Astrocyte (in vitro differentiated cells and primary cell): ENCODE measurements around the gene GLIS2.

ENCODE experiments used
- EZH2 ChIP-seq: IDR thresholded peaks from 2 replicates; pipeline ENCODE4 v1.6.1; 2012; ENCODE audit warnings: mild to moderate bottlenecking, low read length, inconsistent platforms; ENCODE audit not compliant: insufficient read depth
- TF ChIP-seq, protein P1 (sequence below): IDR thresholded peaks from 2 replicates; pipeline ENCODE4 v1.5.1; 2011; ENCODE audit warnings: low read depth, mild to moderate bottlenecking, inconsistent platforms, low read length, moderate library complexity; ENCODE audit not compliant: insufficient read depth

DNA sequence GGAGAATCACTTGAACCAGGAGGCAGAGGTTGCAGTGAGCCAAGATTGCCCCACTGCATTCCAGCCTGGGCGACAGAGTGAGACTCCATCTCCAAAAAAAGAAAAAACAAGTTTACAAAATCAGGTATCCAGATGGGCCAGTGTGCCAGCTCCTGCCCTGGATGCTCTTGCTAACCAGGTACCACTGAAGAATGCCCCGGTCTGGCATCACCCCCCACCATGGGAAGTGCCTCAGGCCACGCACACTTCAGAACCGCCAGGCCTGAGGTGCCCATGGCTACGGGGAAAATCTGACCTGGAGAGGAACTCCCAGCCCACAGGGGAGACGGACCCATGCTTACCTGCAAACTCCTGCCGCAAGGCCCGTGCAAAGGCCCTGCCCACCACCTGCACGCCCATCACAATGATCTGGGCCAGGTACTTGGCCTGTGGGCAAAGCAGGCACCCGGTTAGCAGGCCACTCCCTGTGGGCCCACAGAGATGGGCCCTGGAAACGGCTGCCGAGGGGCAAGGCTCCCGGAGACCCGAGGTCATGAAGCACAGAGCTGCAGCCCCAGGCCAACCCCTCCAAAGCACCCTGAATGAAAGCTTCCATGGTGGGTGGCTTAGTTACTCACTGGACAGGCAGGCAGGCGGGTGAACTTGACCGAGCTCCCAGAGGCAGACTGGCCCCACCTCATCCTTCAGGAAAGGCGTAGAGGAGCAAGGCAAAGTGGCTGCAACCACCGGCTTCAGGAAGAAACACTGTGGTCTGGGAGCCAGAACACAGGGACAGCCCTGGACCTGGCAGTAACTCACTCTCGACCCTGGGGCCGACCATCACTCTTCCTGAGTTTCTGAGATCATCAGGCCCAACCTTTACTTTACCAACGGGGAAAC is 27.2 kb downstream of the GLIS2 start:
- TF ChIP-seq, protein P1, sequence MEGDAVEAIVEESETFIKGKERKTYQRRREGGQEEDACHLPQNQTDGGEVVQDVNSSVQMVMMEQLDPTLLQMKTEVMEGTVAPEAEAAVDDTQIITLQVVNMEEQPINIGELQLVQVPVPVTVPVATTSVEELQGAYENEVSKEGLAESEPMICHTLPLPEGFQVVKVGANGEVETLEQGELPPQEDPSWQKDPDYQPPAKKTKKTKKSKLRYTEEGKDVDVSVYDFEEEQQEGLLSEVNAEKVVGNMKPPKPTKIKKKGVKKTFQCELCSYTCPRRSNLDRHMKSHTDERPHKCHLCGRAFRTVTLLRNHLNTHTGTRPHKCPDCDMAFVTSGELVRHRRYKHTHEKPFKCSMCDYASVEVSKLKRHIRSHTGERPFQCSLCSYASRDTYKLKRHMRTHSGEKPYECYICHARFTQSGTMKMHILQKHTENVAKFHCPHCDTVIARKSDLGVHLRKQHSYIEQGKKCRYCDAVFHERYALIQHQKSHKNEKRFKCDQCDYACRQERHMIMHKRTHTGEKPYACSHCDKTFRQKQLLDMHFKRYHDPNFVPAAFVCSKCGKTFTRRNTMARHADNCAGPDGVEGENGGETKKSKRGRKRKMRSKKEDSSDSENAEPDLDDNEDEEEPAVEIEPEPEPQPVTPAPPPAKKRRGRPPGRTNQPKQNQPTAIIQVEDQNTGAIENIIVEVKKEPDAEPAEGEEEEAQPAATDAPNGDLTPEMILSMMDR: no peak
- no peak for TF ChIP-seq EZH2
